ENCODE data around the gene RAPGEF3. TPM values are rescaled to one million over a fixed set of nuclear protein-coding genes. Genes with fewer than 3 reads are reported as not detected.

RAPGEF3 gene
- total and polyA plus RNA-seq, 9 of the 15 experiments (the other 6 are each of a cell fraction or from before 2014, with no cell fraction given): 0.03 to 0.78 (median 0.37) TPM; not detected in 1

GRCh38 chr12:47705566-47706425, 52.9 kb downstream of the RAPGEF3 start, which contains the start of gene RPAP3 (continued):
- no peak for TF ChIP-seq ZFP36 (IDR thresholded peaks at IDR 0.05; ENCODE audit: low read depth, low read length, partially characterized antibody)
- TF ChIP-seq ZNF639 (CRISPR knock-in tag; conservative IDR thresholded peaks at IDR 0.05 in 1 of 2, IDR thresholded peaks at IDR 0.05 in 1 of 2): peak in 1 of 2 experiments; percentile 30; a peak in 1 of 4 replicates
- TF ChIP-seq PYGO2 (tag; IDR thresholded peaks at IDR 0.05): no peak
- peak in 1 of 2 experiments; percentile 8; a peak in 1 of 4 replicates for TF ChIP-seq TRIM24 (IDR thresholded peaks at IDR 0.05)
- TF ChIP-seq SMAD2 (IDR thresholded peaks at IDR 0.05; ENCODE audit: low read depth, low read length): no peak
- peak; percentile 89 for TF ChIP-seq POLR2B (IDR thresholded peaks at IDR 0.05; ENCODE audit: low read depth, partially characterized antibody)
- TF ChIP-seq ZNF586 (CRISPR knock-in tag; conservative IDR thresholded peaks at IDR 0.05): no peak
- TF ChIP-seq ZSCAN32 (CRISPR knock-in tag; IDR thresholded peaks at IDR 0.05): no peak
- peak; percentile 74 for TF ChIP-seq ZNF143 (CRISPR knock-in tag; IDR thresholded peaks at IDR 0.05)
- TF ChIP-seq NCOA1 (IDR thresholded peaks at IDR 0.05; ENCODE audit: low read depth): no peak; the same call in 1 of the 2 replicates
- TF ChIP-seq PHF20 (IDR thresholded peaks at IDR 0.05; ENCODE audit: partially characterized antibody): peak; percentile 56
- TF ChIP-seq ZNF395 (CRISPR knock-in tag; IDR thresholded peaks at IDR 0.05): peak; percentile 61; the same call in 1 of the 2 replicates
- TF ChIP-seq RBM34 (IDR thresholded peaks at IDR 0.05; ENCODE audit: borderline replicate concordance, insufficient read depth, low read length): no peak
- TF ChIP-seq BCL6 (CRISPR knock-in tag; IDR thresholded peaks at IDR 0.05): no peak
- TF ChIP-seq GTF2E2 (tag; IDR thresholded peaks at IDR 0.05): peak; percentile 85; the same call in 1 of the 2 replicates
- TF ChIP-seq TCF15 (CRISPR knock-in tag; IDR thresholded peaks at IDR 0.05): no peak
- no peak for TF ChIP-seq ZNF146 (CRISPR knock-in tag; IDR thresholded peaks at IDR 0.05; ENCODE audit: unreplicated experiment)
- TF ChIP-seq ZKSCAN3 (CRISPR knock-in tag; IDR thresholded peaks at IDR 0.05): no peak
- peak; percentile 12 for TF ChIP-seq FOS (IDR thresholded peaks at IDR 0.05; ENCODE audit: extremely low read depth, insufficient read length)
- peak; percentile 73 for TF ChIP-seq CHD1 (IDR thresholded peaks at IDR 0.05; ENCODE audit: low read length)
- TF ChIP-seq CSDE1 (IDR thresholded peaks at IDR 0.05): no peak; a peak in 1 of 4 replicates
- TF ChIP-seq ETV1 (tag; conservative IDR thresholded peaks at IDR 0.05; ENCODE audit: low read depth): no peak
- no peak for TF ChIP-seq ZNF77 (CRISPR knock-in tag; IDR thresholded peaks at IDR 0.05)
- TF ChIP-seq NCOA6 (IDR thresholded peaks at IDR 0.05): no peak
- TF ChIP-seq ESRRA (IDR thresholded peaks at IDR 0.05; ENCODE audit: borderline replicate concordance, low read depth): no peak; the same call in 1 of the 2 replicates
- TF ChIP-seq NFATC3 (IDR thresholded peaks at IDR 0.05): peak; percentile 32; the same call in 1 of the 2 replicates
- TF ChIP-seq MAFK (IDR thresholded peaks at IDR 0.05; ENCODE audit: low read length): peak; percentile 79
- TF ChIP-seq DMBX1 (CRISPR knock-in tag; IDR thresholded peaks at IDR 0.05; ENCODE audit: borderline replicate concordance): no peak
